Panc1 (cell line): ENCODE measurements around the gene NMNAT3.

Experiments
- POLR2AphosphoS5 ChIP-seq: IDR thresholded peaks from 2 replicates; pipeline ENCODE4 v1.6.1; 2012; ENCODE audit warnings: mild to moderate bottlenecking, low read depth, low read length, moderate library complexity
- SIN3A ChIP-seq: IDR thresholded peaks from 2 replicates; pipeline ENCODE4 v1.6.1; 2012; ENCODE audit warnings: low read depth, mild to moderate bottlenecking, low read length, moderate library complexity, borderline replicate concordance; ENCODE audit not compliant: insufficient read depth
- TF ChIP-seq, protein P1 (sequence below): fragments of 450-650 bp; IDR thresholded peaks from 2 replicates; pipeline ENCODE4 v1.5.1; 2017; ENCODE audit warnings: mild to moderate bottlenecking
- TF ChIP-seq, protein P2 (sequence below), 2 experiments: IDR thresholded peaks; 2 replicates each; pipeline ENCODE4 v1.6.1; 2011 to 2012; ENCODE audit warnings: low read depth in 2 of 2, control low read depth in 1 of 2, low read length in 1 of 2, mild to moderate bottlenecking in 1 of 2, moderate library complexity in 1 of 2; ENCODE audit not compliant: insufficient read depth in 1 of 2

DNA sequence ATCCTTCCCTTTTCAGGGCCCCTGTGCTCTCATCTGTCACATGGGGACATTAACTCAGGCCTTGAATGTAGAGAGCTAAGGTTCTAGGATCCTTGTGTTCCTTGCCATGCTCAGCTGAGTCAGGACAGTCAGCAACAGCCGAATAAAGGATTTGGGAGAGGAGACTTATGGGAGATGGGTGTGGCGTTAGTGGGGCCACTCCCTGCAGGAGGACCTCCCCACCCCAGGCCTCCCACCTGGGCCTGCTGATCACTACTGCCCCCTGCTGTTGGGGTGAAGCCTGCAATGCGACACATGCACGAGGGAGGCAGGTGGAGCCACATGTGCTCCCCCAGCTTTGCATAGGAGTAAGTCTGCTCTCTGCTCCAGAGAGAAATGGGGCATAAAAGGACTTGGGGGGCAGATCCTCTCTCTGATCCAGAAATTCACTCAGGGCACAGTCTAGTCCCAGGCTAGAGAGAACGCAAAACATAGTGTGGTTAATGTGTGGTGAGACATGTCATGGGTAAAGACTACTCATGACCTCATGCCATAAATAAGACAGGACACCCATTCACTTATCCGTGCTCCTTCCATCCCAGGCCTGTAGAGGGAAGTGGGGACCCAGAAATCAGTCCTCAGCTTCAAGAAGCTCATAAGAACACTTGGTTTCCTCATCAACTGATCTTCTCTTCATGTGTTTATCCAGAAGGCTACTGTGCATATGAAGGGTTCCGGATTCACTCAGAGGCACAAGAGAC, 157.6 kb downstream of the NMNAT3 start:
- TF ChIP-seq SIN3A = no peak
- TF ChIP-seq POLR2AphosphoS5 = no peak
- TF ChIP-seq, protein P1, sequence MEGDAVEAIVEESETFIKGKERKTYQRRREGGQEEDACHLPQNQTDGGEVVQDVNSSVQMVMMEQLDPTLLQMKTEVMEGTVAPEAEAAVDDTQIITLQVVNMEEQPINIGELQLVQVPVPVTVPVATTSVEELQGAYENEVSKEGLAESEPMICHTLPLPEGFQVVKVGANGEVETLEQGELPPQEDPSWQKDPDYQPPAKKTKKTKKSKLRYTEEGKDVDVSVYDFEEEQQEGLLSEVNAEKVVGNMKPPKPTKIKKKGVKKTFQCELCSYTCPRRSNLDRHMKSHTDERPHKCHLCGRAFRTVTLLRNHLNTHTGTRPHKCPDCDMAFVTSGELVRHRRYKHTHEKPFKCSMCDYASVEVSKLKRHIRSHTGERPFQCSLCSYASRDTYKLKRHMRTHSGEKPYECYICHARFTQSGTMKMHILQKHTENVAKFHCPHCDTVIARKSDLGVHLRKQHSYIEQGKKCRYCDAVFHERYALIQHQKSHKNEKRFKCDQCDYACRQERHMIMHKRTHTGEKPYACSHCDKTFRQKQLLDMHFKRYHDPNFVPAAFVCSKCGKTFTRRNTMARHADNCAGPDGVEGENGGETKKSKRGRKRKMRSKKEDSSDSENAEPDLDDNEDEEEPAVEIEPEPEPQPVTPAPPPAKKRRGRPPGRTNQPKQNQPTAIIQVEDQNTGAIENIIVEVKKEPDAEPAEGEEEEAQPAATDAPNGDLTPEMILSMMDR = peak; percentile 72
- TF ChIP-seq, protein P2, sequence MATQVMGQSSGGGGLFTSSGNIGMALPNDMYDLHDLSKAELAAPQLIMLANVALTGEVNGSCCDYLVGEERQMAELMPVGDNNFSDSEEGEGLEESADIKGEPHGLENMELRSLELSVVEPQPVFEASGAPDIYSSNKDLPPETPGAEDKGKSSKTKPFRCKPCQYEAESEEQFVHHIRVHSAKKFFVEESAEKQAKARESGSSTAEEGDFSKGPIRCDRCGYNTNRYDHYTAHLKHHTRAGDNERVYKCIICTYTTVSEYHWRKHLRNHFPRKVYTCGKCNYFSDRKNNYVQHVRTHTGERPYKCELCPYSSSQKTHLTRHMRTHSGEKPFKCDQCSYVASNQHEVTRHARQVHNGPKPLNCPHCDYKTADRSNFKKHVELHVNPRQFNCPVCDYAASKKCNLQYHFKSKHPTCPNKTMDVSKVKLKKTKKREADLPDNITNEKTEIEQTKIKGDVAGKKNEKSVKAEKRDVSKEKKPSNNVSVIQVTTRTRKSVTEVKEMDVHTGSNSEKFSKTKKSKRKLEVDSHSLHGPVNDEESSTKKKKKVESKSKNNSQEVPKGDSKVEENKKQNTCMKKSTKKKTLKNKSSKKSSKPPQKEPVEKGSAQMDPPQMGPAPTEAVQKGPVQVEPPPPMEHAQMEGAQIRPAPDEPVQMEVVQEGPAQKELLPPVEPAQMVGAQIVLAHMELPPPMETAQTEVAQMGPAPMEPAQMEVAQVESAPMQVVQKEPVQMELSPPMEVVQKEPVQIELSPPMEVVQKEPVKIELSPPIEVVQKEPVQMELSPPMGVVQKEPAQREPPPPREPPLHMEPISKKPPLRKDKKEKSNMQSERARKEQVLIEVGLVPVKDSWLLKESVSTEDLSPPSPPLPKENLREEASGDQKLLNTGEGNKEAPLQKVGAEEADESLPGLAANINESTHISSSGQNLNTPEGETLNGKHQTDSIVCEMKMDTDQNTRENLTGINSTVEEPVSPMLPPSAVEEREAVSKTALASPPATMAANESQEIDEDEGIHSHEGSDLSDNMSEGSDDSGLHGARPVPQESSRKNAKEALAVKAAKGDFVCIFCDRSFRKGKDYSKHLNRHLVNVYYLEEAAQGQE (IDR thresholded peaks at IDR 0.05; ENCODE audit: insufficient read depth in 1 of 2, low read depth in 2 of 2, low read length in 1 of 2) = no peak
